ENCODE results near the gene GABRA5. TPM values are rescaled to one million over a fixed set of nuclear protein-coding genes. Genes with fewer than 3 reads are reported as not detected.

The GABRA5 gene
- total RNA-seq, 1 donor from 2014 or later: 0.10 TPM

GRCh38 chr15:26981492-26981891 is 114.6 kb downstream of the GABRA5 start:
- H3K9me3 Mint-ChIP-seq (ENCODE audit: low read depth): no peaks in the 10 kb centered on the region
- H3K27me3 Mint-ChIP-seq: peaks cover 4% of the 10 kb centered on the region
- H3K36me3 Mint-ChIP-seq (ENCODE audit: insufficient read depth): no peaks in the 10 kb centered on the region
- TF ChIP-seq CTCF (IDR thresholded peaks at IDR 0.05; ENCODE audit: unreplicated experiment): no peak
- H3K4me3 Mint-ChIP-seq (ENCODE audit: low read depth): no peak overlapping the region
- no peaks in the 10 kb centered on the region for H3K4me1 Mint-ChIP-seq (ENCODE audit: low read depth)
- no peak overlapping the region for H3K27ac Mint-ChIP-seq
- DNase-seq (ENCODE audit: low spot score, unreplicated experiment): no peak

GRCh38 chr15:26983822-26984221 is 117.0 kb downstream of the GABRA5 start:
- Mint-ChIP-seq H3K27me3 (no peaks in the 10 kb centered on the region), H3K27ac (no peak overlapping the region), H3K9me3 (ENCODE audit: low read depth) (no peaks in the 10 kb centered on the region), H3K4me3 (ENCODE audit: low read depth) (no peak overlapping the region), H3K36me3 (ENCODE audit: insufficient read depth) (no peaks in the 10 kb centered on the region), H3K4me1 (ENCODE audit: low read depth) (no peaks in the 10 kb centered on the region)
- no peak for DNase-seq (ENCODE audit: low spot score, unreplicated experiment)
- TF ChIP-seq CTCF (IDR thresholded peaks at IDR 0.05; ENCODE audit: unreplicated experiment): peak; percentile 21

- no peak for TF ChIP-seq CTCF (IDR thresholded peaks at IDR 0.05; ENCODE audit: unreplicated experiment)
- Mint-ChIP-seq H3K36me3 (ENCODE audit: insufficient read depth) (no peaks in the 10 kb centered on the region), H3K4me1 (ENCODE audit: low read depth) (no peaks in the 10 kb centered on the region), H3K4me3 (ENCODE audit: low read depth) (no peak overlapping the region), H3K27me3 (no peaks in the 10 kb centered on the region), H3K27ac (no peak overlapping the region), H3K9me3 (ENCODE audit: low read depth) (no peaks in the 10 kb centered on the region)
- DNase-seq (ENCODE audit: low spot score, unreplicated experiment): no peak
These were observed 118.2 kb downstream of the GABRA5 start for GRCh38 chr15:26985050-26985449.

- no peaks in the 10 kb centered on the region for H3K4me1 Mint-ChIP-seq (ENCODE audit: low read depth)
- H3K27ac Mint-ChIP-seq: no peak overlapping the region
- no peaks in the 10 kb centered on the region for H3K36me3 Mint-ChIP-seq (ENCODE audit: insufficient read depth)
- TF ChIP-seq CTCF (IDR thresholded peaks at IDR 0.05; ENCODE audit: unreplicated experiment): no peak
- H3K4me3 Mint-ChIP-seq (ENCODE audit: low read depth): no peak overlapping the region
- DNase-seq (ENCODE audit: low spot score, unreplicated experiment): no peak
- H3K9me3 Mint-ChIP-seq (ENCODE audit: low read depth): peaks cover 30% of the 10 kb centered on the region
- H3K27me3 Mint-ChIP-seq: peaks cover 5% of the 10 kb centered on the region
These were observed 129.4 kb downstream of the GABRA5 start for GRCh38 chr15:26996250-26996649.

Other genes with a start within 250 kb of the GABRA5 start
- gene GABRB3, start 94.0 kb upstream of the GABRA5 start, total RNA-seq: 20.9 and 23.2 TPM in 2 replicates
- gene GABRG3, start 104.1 kb downstream of the GABRA5 start, total RNA-seq: 0.24 and 0.80 TPM in 2 replicates